ENCODE measurements around the gene OR6C65.

GRCh38 chr12:55428331-55429243 lies 28.3 kb downstream of the OR6C65 start:
- TF ChIP-seq, protein P1, sequence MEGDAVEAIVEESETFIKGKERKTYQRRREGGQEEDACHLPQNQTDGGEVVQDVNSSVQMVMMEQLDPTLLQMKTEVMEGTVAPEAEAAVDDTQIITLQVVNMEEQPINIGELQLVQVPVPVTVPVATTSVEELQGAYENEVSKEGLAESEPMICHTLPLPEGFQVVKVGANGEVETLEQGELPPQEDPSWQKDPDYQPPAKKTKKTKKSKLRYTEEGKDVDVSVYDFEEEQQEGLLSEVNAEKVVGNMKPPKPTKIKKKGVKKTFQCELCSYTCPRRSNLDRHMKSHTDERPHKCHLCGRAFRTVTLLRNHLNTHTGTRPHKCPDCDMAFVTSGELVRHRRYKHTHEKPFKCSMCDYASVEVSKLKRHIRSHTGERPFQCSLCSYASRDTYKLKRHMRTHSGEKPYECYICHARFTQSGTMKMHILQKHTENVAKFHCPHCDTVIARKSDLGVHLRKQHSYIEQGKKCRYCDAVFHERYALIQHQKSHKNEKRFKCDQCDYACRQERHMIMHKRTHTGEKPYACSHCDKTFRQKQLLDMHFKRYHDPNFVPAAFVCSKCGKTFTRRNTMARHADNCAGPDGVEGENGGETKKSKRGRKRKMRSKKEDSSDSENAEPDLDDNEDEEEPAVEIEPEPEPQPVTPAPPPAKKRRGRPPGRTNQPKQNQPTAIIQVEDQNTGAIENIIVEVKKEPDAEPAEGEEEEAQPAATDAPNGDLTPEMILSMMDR (IDR thresholded peaks at IDR 0.05; ENCODE audit: poor library complexity): no peak
- no peak for TF ChIP-seq EZH2 (IDR thresholded peaks at IDR 0.05; ENCODE audit: borderline replicate concordance)

Measured in hepatocyte (in vitro differentiated cells).